Muscle of arm (tissue), 12 donors: Measurements from ENCODE around the gene ZNF653. TPM values are rescaled to one million over a fixed set of nuclear protein-coding genes. Genes with fewer than 3 reads are reported as not detected.

Source experiments
- DNase-seq: peaks from one replicate; pipeline ENCODE4 v3.0.0-alpha.2; 2013
- polyA plus RNA-seq, 12 donors: library from polyadenylated mRNA; unstranded; fragments of 120-200 nt; gene quantifications; one replicate each; pipeline ENCODE4 v1.2.1, GENCODE V29; 2013; ENCODE audit not compliant: insufficient read length in 12 of 12

Gene ZNF653
- polyA plus RNA-seq, 12 donors = 2.7 to 9.3 (median 4.6) TPM; not detected in 2

- DNase-seq = no peak
Observed at GRCh38 chr19:11519138-11519537, 13.5 kb upstream of the ZNF653 start.

DNA sequence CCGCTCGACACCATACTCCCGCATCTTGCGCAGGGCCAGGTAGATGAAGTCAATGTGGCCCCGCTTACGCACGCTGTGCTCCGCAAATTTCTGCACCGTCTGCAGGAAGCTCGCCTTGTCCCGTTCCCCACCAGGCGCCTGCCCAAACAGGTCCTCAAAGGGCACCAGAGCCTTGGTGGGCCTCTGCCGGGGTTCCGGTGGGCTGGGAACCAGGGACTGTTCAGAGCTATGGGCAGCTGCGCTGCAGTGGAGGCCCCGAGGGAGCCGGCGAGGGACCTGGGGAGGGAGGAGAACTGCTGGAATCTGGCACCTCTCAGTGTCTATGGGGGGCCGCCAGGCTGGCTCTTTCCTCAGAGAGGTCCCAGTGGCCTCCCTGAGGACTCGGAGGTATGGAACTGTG is 8.3 kb upstream of the ZNF653 start:
- DNase-seq = no peak

DNA sequence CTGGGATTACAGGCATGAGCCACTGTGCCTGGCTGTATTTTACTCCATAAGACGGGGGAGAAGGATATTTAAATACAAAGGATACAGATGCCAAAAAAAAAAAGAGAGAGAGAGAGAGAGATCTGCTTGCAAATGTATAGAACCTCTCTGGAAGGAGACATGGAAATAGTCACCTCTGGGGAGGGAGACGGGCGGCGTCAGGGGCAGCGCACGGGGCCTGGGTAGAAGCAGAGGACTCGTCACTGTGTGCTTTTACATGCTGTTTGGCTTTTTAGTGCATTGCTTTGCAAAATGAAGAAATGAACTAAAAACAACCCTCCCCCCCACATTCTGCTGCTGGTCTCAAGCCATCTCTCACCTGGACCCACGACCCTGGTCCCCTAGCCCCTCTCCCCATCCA is 4.8 kb upstream of the ZNF653 start:
- DNase-seq = no peak

- no peak for DNase-seq
Observed at GRCh38 chr19:11507370-11508078, 1.9 kb upstream of the ZNF653 start.

GRCh38 chr19:11506967-11507366 is 1.3 kb upstream of the ZNF653 start:
- no peak for DNase-seq

GRCh38 chr19:11506101-11506555 is 489 bp upstream of the ZNF653 start:
- DNase-seq = no peak

- DNase-seq = peak; percentile 94
Observed at GRCh38 chr19:11505032-11505503, 571 bp downstream of the ZNF653 start.

DNA sequence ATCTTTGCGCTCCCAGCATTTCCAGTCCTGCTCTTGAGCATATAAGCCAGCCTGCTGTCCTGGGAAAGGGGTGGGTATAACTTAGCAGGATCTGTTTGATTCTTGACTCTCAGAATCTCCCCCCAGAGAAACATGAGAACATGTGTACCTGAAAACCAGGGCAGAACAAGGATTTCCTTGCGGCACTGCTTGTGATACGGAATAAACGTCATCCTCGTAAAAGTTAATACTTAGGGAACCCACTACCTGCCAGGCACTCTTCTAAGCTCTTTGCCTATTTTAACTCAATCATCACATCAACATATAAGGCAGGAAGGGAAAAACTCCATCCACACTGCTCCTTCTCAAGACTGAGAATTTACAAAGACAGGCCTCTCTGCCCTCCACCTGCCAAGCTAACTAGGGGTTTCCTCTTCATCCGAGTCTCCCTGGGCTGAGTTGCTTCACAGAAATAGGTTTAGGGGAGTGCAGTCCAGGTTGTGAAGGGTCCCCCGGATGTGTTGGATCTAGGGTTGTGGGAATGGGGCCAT is 1.1 kb downstream of the ZNF653 start:
- DNase-seq = no peak

- DNase-seq = no peak
Observed at GRCh38 chr19:11499890-11500420, 5.7 kb downstream of the ZNF653 start.

- no peak for DNase-seq
Observed at GRCh38 chr19:11499220-11499726, 6.4 kb downstream of the ZNF653 start.

DNA sequence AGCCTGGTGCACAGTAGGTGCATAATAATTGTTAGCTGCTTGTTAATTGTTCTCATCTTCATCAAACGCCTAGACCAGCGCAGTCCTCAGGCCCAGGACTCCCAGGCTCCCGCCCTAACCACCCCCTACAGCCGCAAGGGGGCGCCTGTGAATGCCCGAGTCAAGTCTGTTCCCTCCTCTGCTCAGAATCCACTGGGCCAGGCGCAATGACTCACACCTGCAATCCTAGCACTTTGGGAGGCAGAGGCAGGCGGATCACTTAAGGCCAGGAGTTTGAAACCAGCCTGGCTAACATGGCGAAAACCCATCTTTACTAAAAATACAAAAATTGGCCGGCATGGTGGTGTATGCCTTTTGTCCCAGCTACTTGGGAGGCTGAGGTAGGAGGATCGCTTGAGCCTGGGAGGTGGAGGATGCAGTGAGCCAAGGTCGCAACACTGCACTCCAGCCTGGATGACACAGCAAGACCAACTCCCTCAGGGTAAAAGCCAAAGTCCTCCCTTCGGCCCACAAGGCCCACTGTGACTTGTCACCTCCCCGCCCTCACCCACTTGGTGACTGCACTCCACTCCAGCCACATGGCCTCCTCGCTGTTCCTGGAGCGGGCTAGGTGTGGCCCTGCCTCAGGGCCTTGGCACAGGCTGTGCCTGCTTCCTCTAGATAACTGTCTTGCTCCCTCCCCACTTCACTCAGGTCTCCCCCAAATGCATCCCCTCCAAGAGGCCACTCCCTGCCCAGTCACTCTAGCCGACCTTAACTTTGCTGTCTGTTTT is 9.1 kb downstream of the ZNF653 start:
- DNase-seq = no peak

- no peak for DNase-seq
Observed at GRCh38 chr19:11495885-11496284, 9.8 kb downstream of the ZNF653 start.

DNA sequence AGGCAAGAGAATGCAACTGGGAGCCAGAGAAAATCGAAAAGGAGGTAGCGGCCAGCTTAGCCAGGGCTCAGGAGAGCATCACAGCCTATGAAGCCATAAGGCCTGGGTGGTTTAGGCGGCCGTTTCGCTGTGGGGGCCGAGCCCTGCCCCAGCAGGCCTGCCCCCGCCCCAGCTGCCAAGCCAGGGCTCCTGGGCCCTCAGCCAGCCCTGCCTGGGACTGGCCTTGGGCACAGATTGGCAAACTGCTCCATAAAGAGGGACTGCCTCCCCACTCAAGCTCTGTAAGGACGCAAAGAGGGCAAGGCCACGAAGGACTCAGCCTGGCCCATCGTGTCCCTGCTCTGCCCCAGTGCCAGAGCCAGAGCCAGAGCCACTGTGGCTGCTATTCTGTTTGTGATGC is 10.2 kb downstream of the ZNF653 start:
- DNase-seq = no peak

DNA sequence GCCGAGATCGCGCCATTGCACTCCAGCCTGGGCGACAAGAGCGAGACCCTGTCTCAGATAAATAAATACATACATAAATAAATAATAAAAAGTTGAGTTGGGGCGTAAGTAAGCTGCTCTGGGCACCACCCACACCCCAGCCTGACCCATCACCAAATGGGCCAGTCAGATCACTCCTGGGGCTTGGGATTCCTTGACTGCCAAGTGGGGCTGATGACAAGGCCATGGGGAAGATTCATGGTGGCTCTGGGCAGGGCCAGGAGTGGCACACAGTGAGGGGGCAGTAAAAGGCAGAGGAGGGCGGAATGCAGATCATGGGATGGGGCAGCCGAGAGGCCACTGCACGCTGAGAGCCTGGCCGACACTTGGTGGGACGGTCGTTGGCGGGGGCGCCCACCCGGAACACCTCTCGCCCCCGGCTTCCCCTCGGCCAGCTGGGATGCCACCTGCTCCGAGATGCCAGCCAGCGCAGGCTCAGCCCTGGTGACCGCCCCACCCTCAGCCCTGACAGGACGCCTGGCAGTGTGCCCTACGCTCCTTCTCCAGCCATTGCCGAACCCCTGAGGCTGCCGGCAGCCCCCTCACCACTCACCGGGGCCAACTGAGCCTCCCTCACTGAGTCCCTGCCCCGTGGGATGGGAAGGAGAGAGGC is 10.9 kb downstream of the ZNF653 start:
- no peak for DNase-seq

- no peak for DNase-seq
Observed at GRCh38 chr19:11489378-11489777, 16.3 kb downstream of the ZNF653 start.

GRCh38 chr19:11486661-11487503 is 18.8 kb downstream of the ZNF653 start:
- DNase-seq = no peak

DNA sequence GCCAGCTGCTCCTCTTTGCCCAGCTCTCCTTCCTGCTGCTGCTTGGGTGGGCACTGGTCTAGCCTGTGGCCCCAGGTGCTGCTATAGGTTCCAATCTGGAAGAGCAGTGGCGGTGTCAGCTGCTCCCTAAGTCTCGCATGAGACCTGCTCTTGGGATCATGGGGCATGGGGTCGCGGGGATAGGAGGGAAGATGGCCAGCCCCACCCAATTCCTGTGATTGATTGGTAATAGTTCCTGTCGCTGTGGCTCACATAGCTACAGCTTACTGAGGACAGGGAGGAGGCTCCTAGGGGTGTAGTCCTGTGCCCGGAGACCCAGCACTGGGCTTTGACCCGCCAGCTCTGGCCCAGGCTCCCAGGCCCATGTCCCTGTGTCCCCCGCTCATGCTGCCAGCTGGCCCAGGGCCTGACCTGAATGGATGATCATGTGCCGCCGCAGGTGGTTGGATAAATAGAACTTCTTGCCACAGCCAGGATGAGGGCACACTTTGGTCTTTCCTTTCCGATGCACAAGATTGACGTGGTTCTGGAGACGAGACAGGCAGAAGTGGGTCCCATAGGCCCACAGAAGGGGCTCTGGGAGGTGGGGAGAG is 20.3 kb downstream of the ZNF653 start:
- no peak for DNase-seq

GRCh38 chr19:11483366-11484111 is 22.1 kb downstream of the ZNF653 start:
- DNase-seq = no peak

DNA sequence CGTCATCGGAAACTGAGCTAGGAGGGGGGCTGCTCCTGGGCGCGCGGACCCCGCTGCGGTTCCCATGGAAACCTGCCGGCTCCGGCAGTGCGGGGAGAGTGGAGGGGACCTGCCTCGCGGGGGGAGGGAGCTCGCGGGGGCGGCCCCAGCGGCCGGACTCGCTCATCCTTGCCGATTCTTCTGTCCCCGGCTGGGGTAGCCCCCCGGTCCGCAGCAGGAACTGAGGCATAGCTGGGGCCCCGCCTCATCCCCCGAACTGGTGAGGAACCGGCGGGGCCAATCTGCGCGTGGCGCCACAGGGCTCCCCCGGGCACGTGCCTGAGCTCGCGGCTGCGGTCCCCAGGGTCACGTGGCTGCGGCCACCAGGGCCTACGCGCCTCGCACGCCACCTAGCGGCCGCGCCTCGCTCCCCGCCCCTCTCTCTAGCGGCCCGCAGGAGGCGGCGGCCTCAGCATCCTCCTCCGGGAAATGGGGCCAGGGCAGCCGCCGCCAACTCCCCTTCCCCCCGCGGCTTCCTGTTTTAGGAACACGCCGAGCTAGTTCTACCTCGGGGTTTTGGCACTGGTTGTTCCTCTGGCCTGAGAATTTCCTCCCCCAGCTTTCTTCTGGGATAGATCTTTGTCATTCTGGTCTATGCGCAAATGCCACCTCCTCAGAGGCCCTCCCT is 23.1 kb downstream of the ZNF653 start:
- peak; percentile 75 for DNase-seq
